Type B pancreatic cell (in vitro differentiated cells): ENCODE data around the gene EXOC1. TPM values are rescaled to one million over a fixed set of nuclear protein-coding genes. Genes with fewer than 3 reads are reported as not detected.
"Not testable (repeated sequence)": the region's sequence is repeated elsewhere in the genome, so short reads cannot be mapped to it uniquely, and the experiment has no call there.

Experiments
- DNase-seq: peaks from one replicate; pipeline ENCODE4 v3.0.0; 2021; ENCODE audit warnings: mixed read lengths; ENCODE audit not compliant: unreplicated experiment; ENCODE audit errors: extremely low spot score
- H3K27ac Mint-ChIP-seq: 2 replicates; pipeline ENCODE4 v1.8.0; 2021; ENCODE audit warnings: mild to moderate bottlenecking, mixed read lengths
- H3K27me3 Mint-ChIP-seq: 2 replicates; pipeline ENCODE4 v1.8.0; 2021; ENCODE audit warnings: mixed read lengths
- H3K36me3 Mint-ChIP-seq: 2 replicates; pipeline ENCODE4 v1.8.0; 2021; ENCODE audit warnings: mixed read lengths
- H3K4me1 Mint-ChIP-seq: one replicate; pipeline ENCODE4 v1.8.0; 2021; ENCODE audit warnings: mixed read lengths; ENCODE audit not compliant: unreplicated experiment
- H3K4me3 Mint-ChIP-seq: 2 replicates; pipeline ENCODE4 v1.8.0; 2021; ENCODE audit warnings: mild to moderate bottlenecking, mixed read lengths
- H3K9me3 Mint-ChIP-seq: 2 replicates; pipeline ENCODE4 v1.8.0; 2021; ENCODE audit warnings: mixed read lengths
- total RNA-seq: library from RNA; stranded (reverse); gene quantifications from 2 replicates; pipeline ENCODE4 v1.2.1, GENCODE V29; 2021; ENCODE audit warnings: low replicate concordance
- TF ChIP-seq, protein P1 (sequence below): fragments of 200-600 bp; sonication (generic); conservative IDR thresholded peaks from 2 replicates; pipeline ENCODE4 v1.5.0; 2021; ENCODE audit warnings: antibody characterized with exemption, mild to moderate bottlenecking

Gene EXOC1
- total RNA-seq, 1 donor from 2014 or later: 29.0 TPM

DNA sequence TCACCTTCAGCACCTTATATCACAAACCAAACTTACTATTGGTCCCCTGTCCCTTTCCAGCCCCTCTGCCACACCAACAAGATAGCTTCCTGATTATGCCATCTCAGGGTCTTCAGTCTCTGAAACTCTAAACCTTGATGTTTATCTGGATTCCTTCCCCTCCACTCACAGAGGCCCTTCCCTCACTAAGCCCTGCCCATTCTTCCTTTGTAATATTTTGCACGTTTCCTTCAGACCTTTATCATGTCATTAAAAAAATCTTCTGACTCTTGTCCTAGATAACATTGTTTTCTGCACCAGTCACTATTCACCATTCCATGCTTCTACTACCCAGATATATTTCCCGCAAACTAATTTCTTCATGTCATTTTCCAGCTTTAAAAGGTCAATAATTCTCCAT is 77.6 kb downstream of the EXOC1 start:
- no peaks in the 10 kb centered on the region for H3K36me3 Mint-ChIP-seq
- peaks cover 20% of the 10 kb centered on the region for H3K4me1 Mint-ChIP-seq
- TF ChIP-seq, protein P1, sequence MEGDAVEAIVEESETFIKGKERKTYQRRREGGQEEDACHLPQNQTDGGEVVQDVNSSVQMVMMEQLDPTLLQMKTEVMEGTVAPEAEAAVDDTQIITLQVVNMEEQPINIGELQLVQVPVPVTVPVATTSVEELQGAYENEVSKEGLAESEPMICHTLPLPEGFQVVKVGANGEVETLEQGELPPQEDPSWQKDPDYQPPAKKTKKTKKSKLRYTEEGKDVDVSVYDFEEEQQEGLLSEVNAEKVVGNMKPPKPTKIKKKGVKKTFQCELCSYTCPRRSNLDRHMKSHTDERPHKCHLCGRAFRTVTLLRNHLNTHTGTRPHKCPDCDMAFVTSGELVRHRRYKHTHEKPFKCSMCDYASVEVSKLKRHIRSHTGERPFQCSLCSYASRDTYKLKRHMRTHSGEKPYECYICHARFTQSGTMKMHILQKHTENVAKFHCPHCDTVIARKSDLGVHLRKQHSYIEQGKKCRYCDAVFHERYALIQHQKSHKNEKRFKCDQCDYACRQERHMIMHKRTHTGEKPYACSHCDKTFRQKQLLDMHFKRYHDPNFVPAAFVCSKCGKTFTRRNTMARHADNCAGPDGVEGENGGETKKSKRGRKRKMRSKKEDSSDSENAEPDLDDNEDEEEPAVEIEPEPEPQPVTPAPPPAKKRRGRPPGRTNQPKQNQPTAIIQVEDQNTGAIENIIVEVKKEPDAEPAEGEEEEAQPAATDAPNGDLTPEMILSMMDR: no peak
- H3K27me3 Mint-ChIP-seq: no peaks in the 10 kb centered on the region
- no peaks in the 10 kb centered on the region for H3K9me3 Mint-ChIP-seq
- no peak for DNase-seq
- peak overlapping the region; percentile 41 for H3K27ac Mint-ChIP-seq
- no peak overlapping the region for H3K4me3 Mint-ChIP-seq

DNA sequence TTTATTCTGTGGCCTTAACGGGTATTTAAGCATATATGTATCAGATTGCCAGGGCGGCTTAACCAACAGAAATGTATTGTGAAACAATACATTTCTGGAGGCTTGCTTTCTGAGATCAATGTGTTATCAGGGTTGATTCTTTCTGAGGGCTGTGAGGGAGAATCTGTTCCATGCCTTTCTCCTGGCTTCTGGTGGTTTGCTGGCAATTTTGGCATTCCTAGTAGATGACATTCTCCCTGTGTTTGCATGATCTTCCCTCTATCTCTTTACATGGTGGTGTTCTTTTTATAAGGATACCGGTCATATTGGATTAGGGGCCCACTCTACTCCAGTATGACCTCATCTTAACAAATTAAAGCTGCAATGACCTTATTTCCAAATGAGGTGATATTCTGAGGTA is 78.4 kb downstream of the EXOC1 start:
- no peaks in the 10 kb centered on the region for H3K27me3 Mint-ChIP-seq
- no peak overlapping the region for H3K4me3 Mint-ChIP-seq
- peaks cover 14% of the 10 kb centered on the region for H3K4me1 Mint-ChIP-seq
- H3K9me3 Mint-ChIP-seq: no peaks in the 10 kb centered on the region
- no peak for DNase-seq
- H3K36me3 Mint-ChIP-seq: no peaks in the 10 kb centered on the region
- H3K27ac Mint-ChIP-seq: peak overlapping the region; percentile 41
- TF ChIP-seq, protein P1: no peak

DNA sequence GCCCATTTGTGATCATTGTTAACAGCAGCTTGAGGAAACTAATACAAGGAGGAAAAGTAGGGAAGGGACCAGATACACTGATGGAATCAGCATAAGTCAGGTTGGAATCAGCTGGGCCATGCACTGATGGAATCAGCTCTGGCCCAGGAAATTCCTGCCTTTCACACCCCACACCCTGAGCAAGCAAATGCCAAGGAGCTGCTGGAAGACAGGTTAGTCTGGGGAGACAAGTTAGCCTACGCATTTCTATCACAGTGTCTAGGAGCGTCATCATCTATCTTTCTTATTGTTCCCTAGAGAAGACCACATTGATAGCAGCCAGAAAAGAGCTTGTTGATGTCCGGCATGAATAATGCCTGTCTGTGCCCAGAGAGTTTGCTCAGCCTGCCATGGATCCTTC is 79.1 kb downstream of the EXOC1 start:
- TF ChIP-seq, protein P1: no peak
- Mint-ChIP-seq H3K36me3 (no peaks in the 10 kb centered on the region), H3K27me3 (no peaks in the 10 kb centered on the region), H3K9me3 (no peaks in the 10 kb centered on the region), H3K27ac (no peak overlapping the region), H3K4me1 (peaks cover 14% of the 10 kb centered on the region), H3K4me3 (no peak overlapping the region)
- DNase-seq: no peak

DNA sequence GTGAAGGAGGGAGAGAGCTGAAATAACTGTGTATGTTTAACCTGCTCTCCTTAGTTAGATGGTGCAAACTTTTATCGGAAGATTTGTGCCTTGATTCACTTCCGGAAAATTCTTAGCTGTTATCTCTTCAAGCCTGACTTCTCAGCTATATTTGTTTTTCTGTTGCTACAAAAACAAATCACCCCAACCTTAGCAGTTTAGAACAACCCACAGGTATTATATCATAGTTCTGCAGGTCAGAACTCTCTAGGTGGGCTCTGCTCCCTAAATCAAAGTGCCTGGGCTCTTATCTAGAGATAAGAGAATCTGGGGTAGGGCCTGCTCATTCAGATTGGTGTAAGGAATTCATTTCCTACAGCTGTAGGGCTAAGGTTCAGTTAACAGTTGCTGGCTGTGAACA is 80.2 kb downstream of the EXOC1 start:
- Mint-ChIP-seq H3K4me3 (no peak overlapping the region), H3K27me3 (no peaks in the 10 kb centered on the region), H3K36me3 (no peaks in the 10 kb centered on the region), H3K9me3 (no peaks in the 10 kb centered on the region), H3K4me1 (peaks cover 10% of the 10 kb centered on the region), H3K27ac (no peak overlapping the region)
- TF ChIP-seq, protein P1: no peak
- no peak for DNase-seq

DNA sequence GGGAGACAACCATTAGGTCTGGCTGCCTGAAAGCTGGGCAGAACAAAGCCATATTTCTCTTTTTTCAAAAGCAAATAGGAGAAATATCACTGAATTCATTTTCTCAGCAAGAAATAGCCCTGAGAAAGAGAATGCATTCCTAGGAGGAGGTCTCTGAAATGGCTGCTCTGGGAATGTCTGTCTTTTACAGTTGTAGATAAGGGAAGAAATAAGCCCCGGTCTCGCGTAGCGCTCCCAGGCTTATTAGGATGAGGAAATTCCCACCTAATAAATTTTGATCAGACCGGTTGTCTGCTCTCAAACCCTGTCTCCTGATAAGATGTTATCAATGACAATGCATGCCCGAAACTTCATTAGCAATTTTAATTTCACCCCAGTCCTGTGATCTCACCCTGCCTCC is 82.5 kb downstream of the EXOC1 start:
- H3K4me3 Mint-ChIP-seq, H3K36me3 Mint-ChIP-seq, DNase-seq, H3K4me1 Mint-ChIP-seq, H3K9me3 Mint-ChIP-seq, H3K27ac Mint-ChIP-seq: not testable (repeated sequence)
- peaks cover 11% of the 10 kb centered on the region for H3K27me3 Mint-ChIP-seq

DNA sequence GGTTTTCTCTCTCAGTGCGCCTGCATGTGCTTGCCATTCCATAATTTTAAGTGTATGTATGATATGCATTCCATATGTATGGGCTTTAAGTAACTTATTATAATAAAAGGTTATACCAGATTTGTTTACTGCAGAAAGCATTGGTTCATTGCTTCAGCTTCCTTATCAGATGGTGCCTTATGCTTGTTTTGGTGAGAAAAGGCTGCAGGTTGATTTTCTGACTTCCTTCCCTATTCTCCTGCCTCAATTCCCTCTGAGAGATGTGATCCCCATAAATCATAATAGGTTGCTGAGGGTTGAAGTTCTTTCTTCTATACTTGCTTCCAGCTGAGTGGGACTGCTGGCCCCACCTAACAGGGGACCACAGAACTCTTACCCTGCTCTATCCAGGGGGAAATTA is 85.0 kb downstream of the EXOC1 start:
- DNase-seq: no peak
- no peak overlapping the region for H3K27ac Mint-ChIP-seq
- peaks cover 4% of the 10 kb centered on the region for H3K9me3 Mint-ChIP-seq
- H3K4me3 Mint-ChIP-seq: no peak overlapping the region
- TF ChIP-seq, protein P1: no peak
- H3K4me1 Mint-ChIP-seq: no peaks in the 10 kb centered on the region
- H3K36me3 Mint-ChIP-seq: no peaks in the 10 kb centered on the region
- H3K27me3 Mint-ChIP-seq: peaks cover 11% of the 10 kb centered on the region
